GM21619 (cell line): ENCODE results near the gene C4orf51.
"Not testable (repeated sequence)": the region's sequence is repeated elsewhere in the genome, so short reads cannot be mapped to it uniquely, and the experiment has no call there.

Source experiments
- ATAC-seq: cut with Tn5 transposase; IDR thresholded peaks from one replicate; pipeline ENCODE4 v1.9.1; 2021; ENCODE audit not compliant: unreplicated experiment

C4orf51 gene

DNA sequence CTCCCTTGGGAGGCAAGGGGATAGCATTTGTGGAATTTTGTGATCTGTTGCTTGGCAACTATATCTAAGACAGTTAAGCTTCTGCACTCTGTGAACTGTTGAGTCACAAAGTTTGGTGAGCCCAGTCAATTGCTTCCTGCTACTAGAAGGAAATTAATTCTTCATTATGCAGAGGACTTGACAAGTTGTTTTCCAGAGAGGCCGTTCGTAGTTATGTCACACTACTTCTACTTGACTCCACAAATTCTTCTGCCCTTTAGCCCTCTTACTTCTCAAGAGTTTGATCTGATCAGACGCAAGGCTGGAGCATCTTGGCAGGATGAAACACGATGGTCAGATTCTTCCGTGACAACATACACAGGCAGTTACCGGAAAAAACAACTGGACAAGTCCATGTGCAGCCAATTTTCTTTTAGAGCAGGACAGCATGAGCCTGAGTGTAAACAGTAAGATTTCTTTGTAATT lies at the start of gene C4orf51:
TSS of gene C4orf51 (plus strand) at position 156 of the 465 bp plus-strand sequence. CDS start at position 214, 58 bp downstream.
- no peak for ATAC-seq

GRCh38 chr4:145635117-145635516 lies 44.8 kb upstream of the C4orf51 start:
- no peak for ATAC-seq

- ATAC-seq: no peak
Measured at GRCh38 chr4:145635630-145636029, 44.3 kb upstream of the C4orf51 start.

GRCh38 chr4:145639186-145639698 lies 40.7 kb upstream of the C4orf51 start:
- ATAC-seq: no peak

GRCh38 chr4:145640236-145640635 lies 39.7 kb upstream of the C4orf51 start:
- not testable (repeated sequence) for ATAC-seq

DNA sequence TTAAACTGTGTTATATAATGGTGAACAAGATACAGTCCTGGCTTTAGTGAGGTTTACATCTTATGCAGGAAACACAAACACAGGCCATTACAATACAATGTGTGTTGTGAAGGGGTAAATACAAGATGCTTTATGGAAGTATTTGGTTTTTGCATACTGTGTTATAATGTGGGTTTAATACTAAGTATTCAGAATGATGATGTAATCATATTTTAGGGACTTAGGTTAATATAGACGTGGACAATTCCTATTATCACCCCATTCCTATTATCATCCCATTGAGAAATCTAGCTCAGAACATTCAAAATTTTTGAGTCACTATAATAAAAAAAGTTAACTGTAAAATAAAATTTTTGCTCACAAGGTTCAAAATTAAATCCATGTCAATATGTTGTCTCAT lies 36.7 kb upstream of the C4orf51 start:
- no peak for ATAC-seq

DNA sequence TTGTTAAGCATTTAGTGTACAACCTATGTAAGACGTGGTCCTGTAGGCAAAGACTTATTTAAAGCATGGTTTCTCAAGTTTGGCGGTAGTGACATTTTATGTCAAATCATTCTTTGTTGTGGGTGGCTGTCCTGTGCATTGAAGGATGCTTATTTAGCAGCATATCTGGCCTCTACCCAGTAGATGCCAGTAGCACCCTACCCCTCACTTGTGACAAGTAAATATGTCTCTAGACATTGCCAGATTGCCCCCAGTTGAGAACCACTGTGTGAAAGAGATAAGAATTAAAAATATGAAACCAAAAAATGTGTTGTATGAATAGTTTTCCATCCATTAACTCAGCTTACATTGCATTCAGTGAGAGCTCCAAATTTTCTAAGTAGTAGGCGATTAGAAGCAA lies 35.2 kb upstream of the C4orf51 start:
- no peak for ATAC-seq

DNA sequence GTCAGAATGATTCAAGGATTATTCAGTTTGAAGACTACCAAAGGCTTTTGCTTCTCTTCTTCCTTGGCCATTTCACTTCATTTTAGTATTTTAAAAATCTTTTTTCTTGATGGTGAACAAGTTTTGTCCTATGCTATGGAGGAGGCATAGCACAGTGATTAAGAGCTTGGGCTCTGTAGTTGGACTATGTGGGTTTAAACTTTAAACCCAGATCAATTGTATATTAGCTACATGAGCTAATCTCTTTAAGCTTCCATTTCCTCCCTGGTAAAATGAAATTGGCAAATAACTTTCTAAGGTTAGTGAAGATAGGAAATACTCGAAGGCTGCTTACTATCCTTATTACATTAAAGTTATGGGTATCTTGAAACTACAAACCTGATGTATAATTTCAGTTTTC lies 23.8 kb upstream of the C4orf51 start:
- ATAC-seq: no peak

GRCh38 chr4:145660064-145660463 lies 19.9 kb upstream of the C4orf51 start:
- no peak for ATAC-seq

GRCh38 chr4:145663194-145663593 lies 16.8 kb upstream of the C4orf51 start:
- no peak for ATAC-seq

DNA sequence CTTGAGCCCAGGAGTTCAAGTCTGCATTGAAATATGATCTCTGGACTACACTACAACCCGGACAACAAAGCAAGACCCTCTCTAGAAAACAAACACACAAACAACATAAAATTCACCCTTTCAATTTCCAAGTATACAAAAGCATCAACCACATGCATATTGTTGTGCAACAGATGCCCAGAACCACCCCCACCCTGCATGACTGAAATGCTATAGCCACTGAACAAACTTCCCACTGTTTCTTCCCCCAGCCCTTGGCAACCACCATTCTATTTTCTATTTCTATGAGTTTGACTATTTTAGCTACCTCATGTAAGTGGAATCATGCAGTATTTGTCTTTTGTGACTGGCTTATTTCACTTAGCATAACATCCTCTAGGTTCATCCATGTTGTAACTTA lies 14.2 kb upstream of the C4orf51 start:
- ATAC-seq: no peak

DNA sequence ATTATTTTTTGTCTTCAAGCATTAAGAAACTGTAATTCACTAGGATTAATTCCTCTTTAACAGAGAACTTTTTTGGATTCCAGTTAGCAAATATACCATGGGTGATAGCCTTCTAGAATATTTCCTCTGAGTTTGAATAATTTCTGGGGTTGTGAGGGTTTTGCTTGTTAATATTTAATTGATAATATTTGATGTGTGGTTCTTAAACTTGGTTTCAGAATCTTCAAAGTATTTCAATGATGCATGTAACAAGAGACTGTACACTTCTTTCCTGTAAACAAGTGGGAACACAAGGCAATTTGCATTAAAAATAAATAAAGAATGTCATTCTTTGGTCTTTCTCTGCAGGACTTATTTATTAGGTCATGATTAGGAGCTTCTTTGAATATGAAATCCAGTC lies 9.5 kb upstream of the C4orf51 start:
- ATAC-seq: peak; percentile 67

- ATAC-seq: no peak
Measured at GRCh38 chr4:145679520-145679919, 426 bp upstream of the C4orf51 start.

DNA sequence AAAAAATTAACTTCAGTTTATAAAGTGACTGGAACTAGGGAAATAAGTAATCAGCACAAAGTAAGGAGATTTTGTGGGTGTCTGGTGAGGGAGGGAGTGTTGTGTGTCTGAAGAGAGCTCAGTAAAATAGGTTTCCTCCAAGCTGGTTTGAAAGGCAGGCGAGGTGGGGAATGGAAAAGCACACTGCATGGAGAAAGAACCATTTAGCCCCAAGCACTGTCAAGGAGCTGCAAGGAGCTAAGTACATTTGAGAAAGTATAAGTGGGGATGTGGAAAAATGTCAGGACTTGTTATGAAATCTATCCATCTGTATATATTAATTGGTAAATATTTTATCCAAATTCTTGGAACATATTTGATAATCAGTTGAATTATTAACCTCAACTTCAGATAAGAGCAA lies 956 bp downstream of the C4orf51 start:
- no peak for ATAC-seq

GRCh38 chr4:145681518-145681917 lies 1.6 kb downstream of the C4orf51 start:
- no peak for ATAC-seq

GRCh38 chr4:145681956-145682355 lies 2.0 kb downstream of the C4orf51 start:
- ATAC-seq: no peak

GRCh38 chr4:145686991-145687390 lies 7.0 kb downstream of the C4orf51 start:
- ATAC-seq: no peak

- ATAC-seq: no peak
Measured at GRCh38 chr4:145690610-145691009, 10.7 kb downstream of the C4orf51 start.

DNA sequence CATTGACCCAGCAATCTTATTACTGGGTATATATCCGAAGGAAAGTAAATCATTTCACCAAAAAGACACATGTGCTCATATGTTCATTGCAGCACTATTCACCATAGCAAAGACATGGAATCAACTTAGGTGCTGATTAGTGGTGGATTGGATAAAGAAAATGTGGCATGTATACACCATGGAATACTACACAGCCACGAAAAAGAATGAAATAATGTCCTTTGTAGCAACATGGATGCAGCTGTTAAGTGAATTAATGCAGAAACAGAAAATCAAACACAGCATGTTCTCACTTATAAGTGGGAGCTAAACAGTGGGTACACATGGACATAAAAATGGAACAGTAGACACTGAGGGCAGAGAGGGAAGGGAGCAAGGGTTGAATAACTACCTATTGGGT lies 11.5 kb downstream of the C4orf51 start:
- ATAC-seq: not testable (repeated sequence)

GRCh38 chr4:145694929-145695328 lies 15.0 kb downstream of the C4orf51 start:
- no peak for ATAC-seq

GRCh38 chr4:145697332-145697731 lies 17.4 kb downstream of the C4orf51 start:
- no peak for ATAC-seq

- ATAC-seq: no peak
Measured at GRCh38 chr4:145698507-145698906, 18.6 kb downstream of the C4orf51 start.

DNA sequence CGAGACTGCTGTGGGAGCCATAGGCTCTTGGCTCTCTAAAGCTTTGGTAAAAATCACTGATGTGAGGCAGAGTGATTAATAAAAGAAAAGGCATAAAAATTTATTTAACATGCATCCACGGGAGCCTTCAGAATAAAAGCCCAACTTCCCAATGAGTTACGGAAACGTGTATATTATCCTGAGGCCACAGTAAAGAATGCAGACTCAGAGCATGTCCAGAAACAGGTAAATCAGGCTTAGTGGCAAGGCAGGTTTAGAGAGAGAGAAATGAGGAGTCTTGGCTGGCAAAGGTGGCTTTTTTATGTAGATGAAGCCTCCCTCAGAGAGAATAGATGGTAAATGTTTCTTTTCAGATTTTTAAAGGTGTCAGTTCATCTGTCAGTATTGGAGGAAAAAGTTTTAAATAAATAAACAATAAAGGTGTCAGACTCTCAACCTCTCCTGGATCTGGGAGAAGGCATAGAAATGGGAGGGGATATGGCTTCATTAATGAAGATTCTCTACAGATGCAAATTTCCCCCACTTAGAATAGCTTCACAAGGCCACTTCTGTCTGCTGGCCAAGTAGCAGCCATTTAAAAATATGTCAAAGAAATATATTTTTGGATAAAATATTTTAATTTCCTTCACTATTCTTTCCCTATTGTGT lies 24.0 kb downstream of the C4orf51 start:
- ATAC-seq: no peak
